HG03159 (cell line): ENCODE data around the gene GNAI2.
"Not testable (repeated sequence)": the region's sequence is repeated elsewhere in the genome, so short reads cannot be mapped to it uniquely, and the experiment has no call there.

Experiments used
- ATAC-seq: cut with Tn5 transposase; IDR thresholded peaks from one replicate; pipeline ENCODE4 v1.9.1; 2021; ENCODE audit warnings: mild to moderate bottlenecking, moderate library complexity; ENCODE audit not compliant: unreplicated experiment

GNAI2 gene

GRCh38 chr3:50262778-50263177 lies 26.8 kb downstream of the GNAI2 start:
- ATAC-seq: no peak

DNA sequence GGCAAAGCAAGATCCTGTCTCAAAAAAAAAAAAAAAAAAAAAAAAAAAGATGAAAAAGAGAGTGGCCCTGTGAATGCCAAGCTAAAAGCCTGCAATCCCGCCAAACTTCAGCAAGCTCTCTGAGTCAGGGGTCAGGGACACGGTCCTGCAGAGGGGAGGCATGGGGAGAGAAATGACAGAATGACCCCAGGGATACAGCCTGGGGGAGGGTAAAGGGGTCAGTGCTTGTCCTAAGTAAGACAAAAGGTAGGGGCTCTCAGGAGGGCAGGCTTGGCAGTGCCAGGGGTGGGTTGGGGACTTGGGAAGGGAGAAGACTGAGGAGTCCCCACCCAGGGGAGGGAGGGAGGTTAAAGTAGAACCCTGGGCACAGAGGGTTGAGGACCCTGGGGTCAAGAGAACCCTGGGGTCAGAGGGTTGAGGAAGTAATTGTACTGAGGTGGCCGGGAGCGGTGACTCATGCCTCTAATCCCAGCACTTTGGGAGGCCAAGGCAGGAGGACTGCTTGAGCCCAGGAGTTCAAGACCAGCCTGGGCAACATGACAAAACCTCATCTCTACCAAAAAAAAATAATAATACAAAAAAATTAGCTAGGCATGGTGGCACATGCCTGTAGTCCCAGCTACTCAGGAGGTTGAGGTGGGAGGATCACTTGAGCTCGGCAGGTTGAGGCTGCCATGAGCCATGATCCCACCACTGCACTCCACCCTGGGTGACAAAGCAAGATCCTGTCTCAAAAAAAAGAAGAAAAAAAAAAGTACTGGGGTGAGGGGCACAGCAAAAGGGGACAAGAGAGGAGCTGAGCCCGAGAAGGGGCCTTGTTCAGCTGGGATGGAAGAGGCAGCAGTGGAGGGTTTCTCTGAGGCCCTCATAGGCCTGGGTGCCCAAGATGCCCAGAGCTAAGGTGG lies 27.7 kb downstream of the GNAI2 start:
- ATAC-seq: no peak

GRCh38 chr3:50264383-50264963 lies 28.5 kb downstream of the GNAI2 start:
- no peak for ATAC-seq

DNA sequence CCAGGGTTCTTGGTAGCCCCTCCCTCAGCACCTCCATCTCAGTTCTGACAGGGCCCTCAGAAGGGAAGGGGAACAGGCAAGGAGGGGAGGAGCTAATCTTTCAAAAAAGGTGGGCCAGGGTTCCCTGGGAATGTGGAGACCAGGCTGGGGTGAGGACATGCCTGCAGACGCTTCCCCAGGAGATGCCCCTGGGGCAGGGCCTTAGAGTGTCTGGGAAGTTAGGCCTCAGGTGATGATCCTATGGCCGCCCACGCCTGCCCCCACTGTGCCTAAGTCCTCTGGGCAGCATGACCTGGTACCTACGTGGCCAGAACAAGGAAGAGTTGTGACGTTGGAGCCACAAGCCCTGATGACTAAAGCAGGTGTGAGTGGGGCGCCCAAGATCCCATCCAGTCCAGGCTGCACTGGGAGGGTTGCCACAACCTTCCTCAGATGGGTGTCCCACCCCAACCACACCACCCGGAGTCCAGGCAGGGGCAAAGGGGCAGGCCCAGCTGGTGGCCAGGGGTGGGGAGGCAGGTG lies 29.0 kb downstream of the GNAI2 start:
- ATAC-seq: no peak

GRCh38 chr3:50265571-50265970 lies 29.6 kb downstream of the GNAI2 start:
- no peak for ATAC-seq

- ATAC-seq: no peak
Measured at GRCh38 chr3:50266017-50266416, 30.0 kb downstream of the GNAI2 start.

GRCh38 chr3:50266836-50267235 lies 30.8 kb downstream of the GNAI2 start:
- ATAC-seq: no peak

GRCh38 chr3:50267280-50267913 lies 31.4 kb downstream of the GNAI2 start:
- no peak for ATAC-seq

- ATAC-seq: no peak
Measured at GRCh38 chr3:50268276-50268675, 32.3 kb downstream of the GNAI2 start.

GRCh38 chr3:50268703-50269451 lies 32.9 kb downstream of the GNAI2 start, which contains the start of gene SEMA3B:
Gene SEMA3B, plus strand, starts transcription at chr3:50269147. Its CDS starts 94 bp downstream, at chr3:50269241.
- no peak for ATAC-seq

- ATAC-seq: no peak
Measured at GRCh38 chr3:50269460-50269859, 33.5 kb downstream of the GNAI2 start.

- no peak for ATAC-seq
Measured at GRCh38 chr3:50269977-50270413, 34.0 kb downstream of the GNAI2 start.

DNA sequence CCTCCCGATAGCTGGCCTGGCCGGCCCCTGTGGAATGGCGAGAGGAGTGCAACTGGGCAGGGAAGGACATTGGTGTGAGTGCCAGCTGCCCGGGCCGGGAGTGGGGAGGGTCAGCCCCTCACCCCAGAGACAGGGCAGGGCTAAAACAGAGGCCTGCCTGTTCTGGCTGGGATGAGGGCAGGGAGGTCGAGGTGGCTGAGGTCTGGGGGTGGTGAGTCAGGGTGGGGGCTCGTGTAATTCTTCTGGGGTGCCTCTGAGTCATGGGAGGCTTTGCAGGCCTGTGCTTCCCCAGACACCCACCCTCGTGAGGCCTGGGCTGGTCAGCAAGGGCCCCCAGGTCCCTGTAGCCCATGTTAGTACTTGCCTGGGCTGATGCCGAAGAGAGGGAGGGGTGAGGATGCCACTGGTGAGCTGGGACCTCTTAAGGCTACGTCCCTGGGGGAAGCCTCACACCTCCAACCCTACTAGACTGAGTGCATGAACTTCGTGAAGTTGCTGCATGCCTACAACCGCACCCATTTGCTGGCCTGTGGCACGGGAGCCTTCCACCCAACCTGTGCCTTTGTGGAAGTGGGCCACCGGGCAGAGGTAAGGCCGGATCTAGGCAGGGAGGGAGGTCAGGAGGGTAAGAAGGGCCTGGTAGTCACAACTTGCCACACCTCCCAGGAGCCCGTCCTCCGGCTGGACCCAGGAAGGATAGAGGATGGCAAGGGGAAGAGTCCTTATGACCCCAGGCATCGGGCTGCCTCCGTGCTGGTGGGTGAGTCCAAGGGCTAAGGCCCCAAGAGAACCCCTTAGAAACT lies 34.6 kb downstream of the GNAI2 start:
- no peak for ATAC-seq

DNA sequence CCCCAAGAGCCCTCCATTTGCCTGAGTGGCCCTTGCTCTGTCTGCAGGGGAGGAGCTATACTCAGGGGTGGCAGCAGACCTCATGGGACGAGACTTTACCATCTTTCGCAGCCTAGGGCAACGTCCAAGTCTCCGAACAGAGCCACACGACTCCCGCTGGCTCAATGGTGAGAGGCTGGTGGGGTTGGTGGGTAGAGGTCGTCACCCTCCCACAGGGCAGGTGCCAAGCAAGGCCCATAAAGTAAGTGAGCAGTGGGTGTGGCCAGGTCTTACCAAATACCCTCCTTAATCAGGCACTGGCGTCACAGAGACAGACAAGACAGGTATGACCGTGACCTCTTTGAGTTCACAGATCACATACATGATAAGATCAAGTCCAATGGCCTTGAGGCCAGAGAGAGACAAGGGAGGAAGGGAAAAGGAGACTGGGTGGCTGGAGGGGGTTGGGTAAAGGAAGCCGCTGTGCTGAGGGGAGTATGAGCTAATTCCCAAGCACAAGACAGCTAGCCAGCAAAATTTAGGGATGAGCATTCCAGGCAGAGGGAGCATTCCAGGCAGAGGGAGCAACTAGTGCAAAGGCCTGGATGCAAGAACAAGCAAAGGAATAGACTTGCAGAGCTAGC lies 35.4 kb downstream of the GNAI2 start:
- no peak for ATAC-seq

- not testable (repeated sequence) for ATAC-seq
Measured at GRCh38 chr3:50272538-50272910, 36.5 kb downstream of the GNAI2 start.

DNA sequence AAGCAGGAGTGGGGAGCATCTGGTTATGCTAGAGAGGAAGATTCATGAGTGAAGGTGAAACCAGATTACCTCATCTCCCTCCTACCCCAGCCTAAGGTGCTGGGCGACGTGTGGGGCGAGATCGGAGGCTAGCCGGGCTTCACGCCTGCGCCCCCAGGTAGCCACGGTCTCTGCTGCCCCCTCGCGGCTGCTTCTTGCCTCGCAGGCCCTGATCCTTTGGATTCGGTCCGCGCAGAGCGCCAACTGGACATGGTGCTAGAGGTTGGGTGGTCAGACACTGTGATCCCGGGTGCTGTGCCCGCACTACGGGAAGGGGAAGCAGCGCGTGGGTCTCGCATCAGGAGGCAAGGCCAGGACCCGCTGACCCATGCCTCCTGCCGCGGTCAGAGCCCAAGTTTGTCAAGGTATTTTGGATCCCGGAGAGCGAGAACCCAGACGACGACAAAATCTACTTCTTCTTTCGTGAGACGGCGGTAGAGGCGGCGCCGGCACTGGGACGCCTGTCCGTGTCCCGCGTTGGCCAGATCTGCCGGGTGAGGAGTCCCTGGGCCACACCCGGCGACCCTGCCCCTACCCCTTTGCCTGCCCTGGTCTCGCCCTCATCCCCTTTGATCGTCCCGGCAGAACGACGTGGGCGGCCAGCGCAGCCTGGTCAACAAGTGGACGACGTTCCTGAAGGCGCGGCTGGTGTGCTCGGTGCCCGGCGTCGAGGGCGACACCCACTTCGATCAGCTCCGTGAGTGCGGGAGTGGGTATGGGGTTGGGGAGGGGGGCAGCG lies 37.1 kb downstream of the GNAI2 start:
- peak; percentile 81 for ATAC-seq

DNA sequence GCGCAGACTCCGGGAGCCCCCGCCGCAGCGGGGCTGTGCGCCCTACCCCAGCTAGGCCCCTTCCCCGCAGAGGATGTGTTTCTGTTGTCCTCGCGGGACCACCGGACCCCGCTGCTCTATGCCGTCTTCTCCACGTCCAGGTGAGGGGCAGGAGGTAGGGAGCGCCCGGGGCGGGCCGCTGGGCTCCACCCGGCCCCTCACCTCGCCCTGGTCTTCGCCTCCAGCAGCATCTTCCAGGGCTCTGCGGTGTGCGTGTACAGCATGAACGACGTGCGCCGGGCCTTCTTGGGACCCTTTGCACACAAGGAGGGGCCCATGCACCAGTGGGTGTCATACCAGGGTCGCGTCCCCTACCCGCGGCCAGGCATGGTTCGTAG lies 37.7 kb downstream of the GNAI2 start:
- no peak for ATAC-seq

DNA sequence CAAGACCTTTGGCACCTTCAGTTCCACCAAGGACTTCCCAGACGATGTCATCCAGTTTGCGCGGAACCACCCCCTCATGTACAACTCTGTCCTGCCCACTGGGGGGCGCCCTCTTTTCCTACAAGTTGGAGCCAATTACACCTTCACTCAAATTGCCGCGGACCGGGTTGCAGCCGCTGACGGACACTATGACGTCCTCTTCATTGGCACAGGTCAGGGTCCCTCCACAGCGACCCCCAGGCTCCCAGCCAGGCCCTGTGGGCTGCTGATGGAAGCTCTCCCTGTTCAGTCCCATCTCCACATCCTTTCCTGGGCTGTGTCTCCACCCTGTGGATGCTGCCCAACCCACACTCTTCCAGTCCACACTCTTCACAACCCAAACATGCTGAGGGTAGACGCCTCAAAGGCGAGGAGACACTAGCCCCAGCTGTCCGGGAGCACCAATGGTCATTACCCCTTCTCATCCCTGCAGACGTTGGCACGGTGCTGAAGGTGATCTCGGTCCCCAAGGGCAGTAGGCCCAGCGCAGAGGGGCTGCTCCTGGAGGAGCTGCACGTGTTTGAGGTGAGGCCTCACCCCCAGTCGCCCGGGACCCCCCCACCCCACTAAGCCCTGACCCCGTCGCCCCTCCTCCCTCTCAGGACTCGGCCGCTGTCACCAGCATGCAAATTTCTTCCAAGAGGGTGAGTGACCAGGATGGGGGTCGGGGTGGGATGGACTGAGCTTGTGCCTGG lies 38.5 kb downstream of the GNAI2 start:
- no peak for ATAC-seq
